ENCODE data around the gene SORCS3. TPM values are rescaled to one million over a fixed set of nuclear protein-coding genes. Genes with fewer than 3 reads are reported as not detected.

The SORCS3 gene
- total RNA-seq, 1 experiment from 2014 or later, result not detected

DNA sequence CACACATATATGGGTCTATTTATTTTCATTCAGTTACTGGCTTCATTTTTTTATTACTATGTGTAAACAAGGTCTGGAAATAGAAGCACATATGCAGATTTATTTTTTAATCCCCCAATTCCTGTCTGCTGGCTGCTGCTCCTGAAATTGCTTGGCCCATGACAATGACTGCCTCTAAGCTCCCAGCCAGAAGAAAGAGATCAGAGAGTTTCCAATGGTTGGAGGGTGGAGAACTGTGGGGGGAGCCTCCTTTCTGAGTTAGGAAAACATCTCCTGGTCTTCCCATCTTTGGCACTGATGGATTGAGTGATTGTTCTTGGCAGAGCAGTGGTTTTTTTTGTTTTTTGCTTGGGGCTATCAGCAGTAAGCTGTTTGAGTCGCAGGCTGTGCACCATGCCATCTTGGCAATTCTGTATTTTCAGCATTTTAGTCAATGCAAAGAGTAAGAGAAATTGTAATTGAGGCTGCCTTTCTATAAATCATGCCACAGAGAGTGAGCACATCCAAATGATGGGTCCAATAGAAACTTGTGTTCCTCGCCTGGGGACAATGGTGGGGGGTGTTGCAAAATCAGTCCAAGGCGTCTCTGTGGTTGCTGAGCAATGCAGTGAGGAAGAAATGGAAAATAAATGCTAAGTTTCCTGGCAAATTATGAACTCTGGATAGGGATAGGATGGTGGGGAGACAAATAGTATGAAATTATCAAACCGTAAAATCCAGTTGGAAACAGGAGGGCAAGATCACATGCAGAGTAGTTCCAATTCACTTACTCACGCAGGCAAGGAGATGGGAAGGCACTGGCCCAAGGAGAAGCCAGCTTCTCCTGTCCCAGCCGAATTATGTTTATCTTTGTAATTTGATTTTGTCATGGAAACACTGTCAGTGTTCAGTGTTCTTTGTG lies 382.4 kb downstream of the SORCS3 start:
- Histone ChIP-seq H3K9me3 (ENCODE audit: low read length) (no peaks in the 10 kb centered on the region), H3K4me3 (ENCODE audit: low read length) (no peak overlapping the region), H2AFZ (ENCODE audit: low read length) (no peak overlapping the region), H3K4me2 (ENCODE audit: low read length) (no peak overlapping the region), H3K79me2 (ENCODE audit: low read length) (no peaks in the 10 kb centered on the region), H3K9me2 (replicated peaks; ENCODE audit: low read length) (no peaks in the 10 kb centered on the region), H3K27ac (ENCODE audit: low read length) (no peak overlapping the region), H3F3A (ENCODE audit: low read length, unreplicated experiment) (no peaks in the 10 kb centered on the region), H3K9ac (ENCODE audit: low read length) (no peak overlapping the region), H3K27me3 (ENCODE audit: low read length) (no peaks in the 10 kb centered on the region), H3K36me3 (ENCODE audit: low read depth, low read length) (no peaks in the 10 kb centered on the region), H3K4me1 (ENCODE audit: insufficient read depth, low read length) (no peaks in the 10 kb centered on the region), H4K20me1 (ENCODE audit: low read length) (no peaks in the 10 kb centered on the region)
- DNase-seq (no peak), ATAC-seq (no peak)
- no TSS peak for BruUV-seq (replicated peaks)
- ChIA-PET CTCF (no interaction called here), POLR2A (ENCODE audit: unreplicated experiment) (no interaction called here)
- TF ChIP-seq EZH2 (IDR thresholded peaks at IDR 0.05; ENCODE audit: low read length, unreplicated experiment) (no peak), EZH2phosphoT487 (IDR thresholded peaks at IDR 0.05; ENCODE audit: borderline replicate concordance, low read length) (no peak)
- TF ChIP-seq, protein P1, sequence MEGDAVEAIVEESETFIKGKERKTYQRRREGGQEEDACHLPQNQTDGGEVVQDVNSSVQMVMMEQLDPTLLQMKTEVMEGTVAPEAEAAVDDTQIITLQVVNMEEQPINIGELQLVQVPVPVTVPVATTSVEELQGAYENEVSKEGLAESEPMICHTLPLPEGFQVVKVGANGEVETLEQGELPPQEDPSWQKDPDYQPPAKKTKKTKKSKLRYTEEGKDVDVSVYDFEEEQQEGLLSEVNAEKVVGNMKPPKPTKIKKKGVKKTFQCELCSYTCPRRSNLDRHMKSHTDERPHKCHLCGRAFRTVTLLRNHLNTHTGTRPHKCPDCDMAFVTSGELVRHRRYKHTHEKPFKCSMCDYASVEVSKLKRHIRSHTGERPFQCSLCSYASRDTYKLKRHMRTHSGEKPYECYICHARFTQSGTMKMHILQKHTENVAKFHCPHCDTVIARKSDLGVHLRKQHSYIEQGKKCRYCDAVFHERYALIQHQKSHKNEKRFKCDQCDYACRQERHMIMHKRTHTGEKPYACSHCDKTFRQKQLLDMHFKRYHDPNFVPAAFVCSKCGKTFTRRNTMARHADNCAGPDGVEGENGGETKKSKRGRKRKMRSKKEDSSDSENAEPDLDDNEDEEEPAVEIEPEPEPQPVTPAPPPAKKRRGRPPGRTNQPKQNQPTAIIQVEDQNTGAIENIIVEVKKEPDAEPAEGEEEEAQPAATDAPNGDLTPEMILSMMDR (conservative IDR thresholded peaks at IDR 0.05; ENCODE audit: low read depth, low read length), result no peak
- intact Hi-C loops (cut with micrococcal nuclease), result no loop called here

DNA sequence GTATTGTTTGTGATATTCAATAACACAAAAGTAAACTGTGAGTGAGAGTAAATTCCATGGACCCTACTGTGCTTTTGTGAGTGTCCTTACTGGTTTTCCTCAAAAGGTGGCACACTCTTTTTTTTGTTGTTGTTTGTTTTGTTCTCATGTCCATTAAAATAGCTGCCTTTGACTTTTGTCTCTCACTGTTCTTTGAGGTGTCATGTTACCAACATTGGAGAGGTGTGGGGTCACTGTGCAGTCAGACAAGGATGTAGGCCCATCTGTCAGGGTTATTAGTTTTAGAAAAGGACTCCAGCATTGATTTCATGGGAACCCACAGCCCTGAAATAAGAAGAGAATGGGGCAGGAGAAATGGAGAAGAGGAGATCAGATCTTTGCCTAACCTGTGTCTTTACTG lies 383.1 kb downstream of the SORCS3 start:
- no peaks in the 10 kb centered on the region for H3K9me2 ChIP-seq (replicated peaks; ENCODE audit: low read length)
- no peaks in the 10 kb centered on the region for H3F3A ChIP-seq (ENCODE audit: low read length, unreplicated experiment)
- POLR2A ChIA-PET (ENCODE audit: unreplicated experiment), result no interaction called here
- no peak overlapping the region for H2AFZ ChIP-seq (ENCODE audit: low read length)
- H3K9me3 ChIP-seq (ENCODE audit: low read length), result no peaks in the 10 kb centered on the region
- TF ChIP-seq, protein P1 (conservative IDR thresholded peaks at IDR 0.05; ENCODE audit: low read depth, low read length), result no peak
- TF ChIP-seq EZH2phosphoT487 (IDR thresholded peaks at IDR 0.05; ENCODE audit: borderline replicate concordance, low read length) (no peak), EZH2 (IDR thresholded peaks at IDR 0.05; ENCODE audit: low read length, unreplicated experiment) (no peak)
- H3K4me2 ChIP-seq (ENCODE audit: low read length), result no peak overlapping the region
- CTCF ChIA-PET, result no interaction called here
- intact Hi-C loops (cut with micrococcal nuclease), result no loop called here
- H4K20me1 ChIP-seq (ENCODE audit: low read length), result no peaks in the 10 kb centered on the region
- DNase-seq (no peak), ATAC-seq (no peak)
- no peak overlapping the region for H3K4me3 ChIP-seq (ENCODE audit: low read length)
- H3K36me3 ChIP-seq (ENCODE audit: low read depth, low read length), result no peaks in the 10 kb centered on the region
- H3K9ac ChIP-seq (ENCODE audit: low read length), result no peak overlapping the region
- no TSS peak for BruUV-seq (replicated peaks)
- no peaks in the 10 kb centered on the region for H3K79me2 ChIP-seq (ENCODE audit: low read length)
- H3K27me3 ChIP-seq (ENCODE audit: low read length), result no peaks in the 10 kb centered on the region
- H3K27ac ChIP-seq (ENCODE audit: low read length), result no peak overlapping the region
- no peaks in the 10 kb centered on the region for H3K4me1 ChIP-seq (ENCODE audit: insufficient read depth, low read length)

DNA sequence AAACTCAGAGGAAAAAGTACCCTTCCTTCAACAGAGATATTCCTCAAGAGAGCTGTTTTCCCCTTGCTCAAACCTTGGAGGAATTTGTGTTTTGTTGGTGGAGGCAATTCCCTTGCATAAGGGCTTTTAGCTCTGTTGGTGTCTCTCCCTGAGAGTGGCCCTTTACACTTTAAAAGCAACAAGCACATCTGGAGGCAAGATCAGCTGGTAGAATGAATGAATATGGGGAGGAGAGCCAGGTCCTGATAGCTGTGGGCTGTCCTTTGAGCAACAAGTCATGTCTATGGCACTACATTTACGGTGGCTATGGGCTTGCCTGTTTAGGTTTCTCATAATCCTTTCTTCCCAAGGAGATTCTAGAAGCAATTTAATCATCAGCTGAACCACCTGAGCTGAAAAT lies 384.0 kb downstream of the SORCS3 start:
- CTCF ChIA-PET, result no interaction called here

More for the DNA sequence above, 384.0 kb downstream of the SORCS3 start:
- H3K9me3 ChIP-seq (ENCODE audit: low read length), result no peaks in the 10 kb centered on the region
- ATAC-seq, result no peak
- BruUV-seq (replicated peaks), result no TSS peak
- no peak for TF ChIP-seq EZH2phosphoT487 (IDR thresholded peaks at IDR 0.05; ENCODE audit: borderline replicate concordance, low read length)
- TF ChIP-seq, protein P1 (conservative IDR thresholded peaks at IDR 0.05; ENCODE audit: low read depth, low read length), result no peak
- H3K36me3 ChIP-seq (ENCODE audit: low read depth, low read length), result no peaks in the 10 kb centered on the region
- no peak overlapping the region for H3K4me2 ChIP-seq (ENCODE audit: low read length)
- no peak overlapping the region for H2AFZ ChIP-seq (ENCODE audit: low read length)
- DNase-seq, result no peak
- H3K4me3 ChIP-seq (ENCODE audit: low read length), result no peak overlapping the region
- intact Hi-C loops (cut with micrococcal nuclease), result no loop called here
- H3K27me3 ChIP-seq (ENCODE audit: low read length), result no peaks in the 10 kb centered on the region
- H3K9me2 ChIP-seq (replicated peaks; ENCODE audit: low read length), result no peaks in the 10 kb centered on the region
- no peak overlapping the region for H3K27ac ChIP-seq (ENCODE audit: low read length)
- H3K4me1 ChIP-seq (ENCODE audit: insufficient read depth, low read length), result no peaks in the 10 kb centered on the region
- H3K9ac ChIP-seq (ENCODE audit: low read length), result no peak overlapping the region
- no peaks in the 10 kb centered on the region for H3F3A ChIP-seq (ENCODE audit: low read length, unreplicated experiment)
- no peaks in the 10 kb centered on the region for H3K79me2 ChIP-seq (ENCODE audit: low read length)
- POLR2A ChIA-PET (ENCODE audit: unreplicated experiment), result no interaction called here
- no peaks in the 10 kb centered on the region for H4K20me1 ChIP-seq (ENCODE audit: low read length)

Measured in PC-3 (cell line).